H9 (cell line): ENCODE results near the gene FHL3. TPM values are rescaled to one million over a fixed set of nuclear protein-coding genes. Genes with fewer than 3 reads are reported as not detected.

Experiments used
- DNase-seq: peaks from one replicate; pipeline ENCODE4 v3.0.0-alpha.2; 2017
- H2AFZ ChIP-seq: one replicate; pipeline ENCODE4 v1.6.1; 2013; ENCODE audit warnings: mild to moderate bottlenecking, low read length, control low read depth, moderate library complexity
- H2AK5ac ChIP-seq: 2 replicates; pipeline ENCODE4 v1.6.1; 2013; ENCODE audit warnings: low read length, control low read depth, mixed read lengths; ENCODE audit not compliant: insufficient read length
- H2BK120ac ChIP-seq: one replicate; pipeline ENCODE4 v1.6.1; 2013; ENCODE audit warnings: low read depth, mild to moderate bottlenecking, low read length, control low read depth, inconsistent platforms; ENCODE audit not compliant: poor library complexity, severe bottlenecking
- H2BK12ac ChIP-seq: 2 replicates; pipeline ENCODE4 v1.6.1; 2013; ENCODE audit warnings: low read length, control low read depth, mixed read lengths, low read depth; ENCODE audit not compliant: insufficient read length
- H2BK15ac ChIP-seq: 2 replicates; pipeline ENCODE4 v1.6.1; 2013; ENCODE audit warnings: low read depth, low read length, control low read depth
- H2BK20ac ChIP-seq: one replicate; pipeline ENCODE4 v1.6.1; 2013; ENCODE audit warnings: low read depth, mild to moderate bottlenecking, low read length, control low read depth, inconsistent platforms; ENCODE audit not compliant: poor library complexity, severe bottlenecking
- H2BK5ac ChIP-seq: 2 replicates; pipeline ENCODE4 v1.6.1; 2013; ENCODE audit warnings: low read length, control low read depth, mixed read lengths; ENCODE audit not compliant: insufficient read length
- H3K14ac ChIP-seq: 2 replicates; pipeline ENCODE4 v1.6.1; 2013; ENCODE audit warnings: low read length, control low read depth; ENCODE audit not compliant: insufficient read depth
- H3K18ac ChIP-seq: 2 replicates; pipeline ENCODE4 v1.6.1; 2013; ENCODE audit warnings: low read depth, mild to moderate bottlenecking, mixed read lengths, low read length, control low read depth; ENCODE audit not compliant: insufficient read length
- H3K23ac ChIP-seq: 2 replicates; pipeline ENCODE4 v1.6.1; 2013; ENCODE audit warnings: low read length, control low read depth, mixed read lengths, low read depth; ENCODE audit not compliant: insufficient read length
- H3K23me2 ChIP-seq: 2 replicates; pipeline ENCODE4 v1.6.1; 2013; ENCODE audit warnings: low read depth, mild to moderate bottlenecking, mixed read lengths, low read length, control low read depth; ENCODE audit not compliant: insufficient read length, poor library complexity, severe bottlenecking
- H3K27ac ChIP-seq: 2 replicates; pipeline ENCODE4 v1.5.1; 2013; ENCODE audit warnings: low read length, control low read depth, mixed read lengths, low read depth; ENCODE audit not compliant: insufficient read length
- H3K27me3 ChIP-seq: 2 replicates; pipeline ENCODE4 v1.6.1; 2013; ENCODE audit warnings: low read length, control low read depth, inconsistent platforms; ENCODE audit not compliant: insufficient read depth
- H3K4ac ChIP-seq: 2 replicates; pipeline ENCODE4 v1.6.1; 2013; ENCODE audit warnings: low read depth, mild to moderate bottlenecking, control low read depth, inconsistent platforms, low read length, moderate library complexity
- H3K4me1 ChIP-seq: 2 replicates; pipeline ENCODE4 v1.6.1; 2013; ENCODE audit warnings: low read length, control low read depth, inconsistent platforms; ENCODE audit not compliant: insufficient read depth
- H3K4me2 ChIP-seq: 2 replicates; pipeline ENCODE4 v1.6.1; 2013; ENCODE audit warnings: low read length, control low read depth, mixed read lengths; ENCODE audit not compliant: insufficient read length, insufficient read depth
- H3K56ac ChIP-seq: 2 replicates; pipeline ENCODE4 v1.6.1; 2013; ENCODE audit warnings: low read depth, mild to moderate bottlenecking, mixed read lengths, low read length, control low read depth; ENCODE audit not compliant: insufficient read length
- H3K79me1 ChIP-seq: 2 replicates; pipeline ENCODE4 v1.6.1; 2013; ENCODE audit warnings: low read depth, mild to moderate bottlenecking, moderate library complexity, low read length, control low read depth, inconsistent platforms; ENCODE audit not compliant: insufficient read depth, poor library complexity, severe bottlenecking
- H3K79me2 ChIP-seq: 2 replicates; pipeline ENCODE4 v1.6.1; 2013; ENCODE audit warnings: low read length, control low read depth, inconsistent platforms; ENCODE audit not compliant: insufficient read depth
- H3K9ac ChIP-seq: 2 replicates; pipeline ENCODE4 v1.6.1; 2013; ENCODE audit warnings: low read length, control low read depth, mixed read lengths; ENCODE audit not compliant: insufficient read length; ENCODE audit errors: extremely low read depth
- H3K9me3 ChIP-seq: one replicate; pipeline ENCODE4 v1.6.1; 2013; ENCODE audit warnings: low read depth, low read length, inconsistent platforms; ENCODE audit not compliant: control insufficient read depth
- H3T11ph ChIP-seq: one replicate; pipeline ENCODE4 v1.6.1; 2013; ENCODE audit warnings: mild to moderate bottlenecking, low read length, control low read depth, inconsistent platforms
- H4K20me1 ChIP-seq: one replicate; pipeline ENCODE4 v1.6.1; 2013; ENCODE audit not compliant: control insufficient read depth, insufficient read length, insufficient read depth
- H4K5ac ChIP-seq: 2 replicates; pipeline ENCODE4 v1.6.1; 2013; ENCODE audit warnings: low read depth, mild to moderate bottlenecking, mixed read lengths, low read length, control low read depth; ENCODE audit not compliant: insufficient read length
- H4K8ac ChIP-seq: replicated peaks from 2 replicates; pipeline ENCODE4 v1.6.1; 2013; ENCODE audit warnings: low read length, control low read depth, mixed read lengths, low read depth; ENCODE audit not compliant: insufficient read length
- H4K91ac ChIP-seq: 2 replicates; pipeline ENCODE4 v1.6.1; 2013; ENCODE audit warnings: low read depth, mild to moderate bottlenecking, moderate library complexity, mixed read lengths, low read length, control low read depth; ENCODE audit not compliant: insufficient read length
- H3K27ac Mint-ChIP-seq, 3 experiments: 2 replicates in 2 of 3; 3 replicates in 1 of 3; pipeline ENCODE4 v1.8.0; 2020 to 2021; ENCODE audit warnings: mixed read lengths in 3 of 3, mild to moderate bottlenecking in 1 of 3, moderate library complexity in 1 of 3
- H3K27me3 Mint-ChIP-seq: 2 replicates; pipeline ENCODE4 v1.8.0; 2021; ENCODE audit warnings: low read depth, mild to moderate bottlenecking, moderate library complexity, mixed read lengths
- H3K36me3 Mint-ChIP-seq, 3 experiments: 2 replicates in 2 of 3; 3 replicates in 1 of 3; pipeline ENCODE4 v1.8.0; 2020 to 2021; ENCODE audit warnings: low read depth in 3 of 3, mixed read lengths in 3 of 3; ENCODE audit not compliant: insufficient read depth in 1 of 3
- H3K4me1 Mint-ChIP-seq, 2 experiments: 2 replicates each; pipeline ENCODE4 v1.8.0; 2020; ENCODE audit warnings: mixed read lengths in 2 of 2
- H3K4me3 Mint-ChIP-seq, 2 experiments: 2 replicates in 1 of 2; 3 replicates in 1 of 2; pipeline ENCODE4 v1.8.0; 2020 to 2021; ENCODE audit warnings: mild to moderate bottlenecking in 2 of 2, mixed read lengths in 2 of 2, moderate library complexity in 1 of 2
- H3K9me3 Mint-ChIP-seq, 2 experiments: 2 replicates in 1 of 2; 3 replicates in 1 of 2; pipeline ENCODE4 v1.8.0; 2020; ENCODE audit warnings: mild to moderate bottlenecking in 2 of 2, mixed read lengths in 2 of 2, moderate library complexity in 1 of 2
- WGBS: extraction: QIAGEN DNeasy Blood & Tissue Kit; methylation state at CpG from one replicate; pipeline ENCODE4 v1.1.7; 2013; ENCODE audit warnings: missing lambda C conversion rate, low lambda C conversion rate, mixed read lengths; ENCODE audit not compliant: insufficient read length; ENCODE audit errors: extremely low coverage; 5-methylcytosine and 5-hydroxymethylcytosine counted together
- total RNA-seq: library from RNA; stranded (reverse); gene quantifications from 2 replicates; pipeline ENCODE4 v1.2.1, GENCODE V29; 2021
- TF ChIP-seq, protein P1 (sequence below): fragments of 200-600 bp; sonication (generic); conservative IDR thresholded peaks from 3 replicates; pipeline ENCODE4 v1.8.0; 2021; ENCODE audit warnings: antibody characterized with exemption, mild to moderate bottlenecking

Gene FHL3
- total RNA-seq, 1 experiment from 2014 or later = 32.8 TPM

DNA sequence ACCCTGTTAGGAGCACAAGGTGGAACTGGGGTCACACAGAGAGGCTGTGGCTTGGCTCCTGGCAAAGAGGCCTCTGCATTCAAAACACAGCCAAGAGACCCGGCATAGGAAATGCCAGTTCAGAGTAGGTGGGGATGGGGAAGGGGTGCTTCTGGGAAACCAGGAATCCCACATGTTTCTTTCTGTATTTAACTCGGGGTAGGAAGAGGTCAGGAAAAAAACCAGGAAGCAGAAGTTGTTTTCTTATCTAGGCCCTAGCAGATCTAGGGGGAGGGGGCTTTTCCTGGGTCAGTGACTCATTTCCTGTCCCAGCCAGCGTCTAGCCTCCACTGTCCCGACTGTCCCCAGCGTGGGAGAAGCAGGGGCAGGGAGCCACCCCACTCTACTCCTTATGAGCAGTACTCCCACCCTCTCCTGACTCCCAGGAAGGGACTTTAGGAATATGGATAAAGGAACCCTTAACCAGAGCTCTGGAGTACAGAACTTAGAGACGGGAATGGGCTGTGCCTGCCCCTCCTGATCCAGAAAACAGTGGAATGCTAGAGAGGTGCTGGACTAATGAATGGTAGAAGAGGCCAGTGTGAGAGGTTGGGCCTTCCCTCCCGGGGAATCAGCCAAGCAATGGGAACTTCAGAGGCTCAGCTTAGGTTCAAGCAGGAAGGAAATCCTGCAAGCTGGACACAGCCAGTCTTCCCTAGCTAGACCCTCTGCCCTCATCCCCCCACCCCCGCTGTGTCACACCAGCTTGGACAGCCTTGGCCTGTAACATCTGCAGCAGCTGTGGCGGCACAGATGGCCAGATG, 5.7 kb downstream of the FHL3 start:
- Histone ChIP-seq H3K23me2 (peaks cover 19% of the 10 kb centered on the region), H3K79me2 (peaks cover 12% of the 10 kb centered on the region; the same call in 1 of the 2 replicates), H3K9me3 (no peaks in the 10 kb centered on the region), H2BK120ac (no peak overlapping the region), H3K14ac (peak overlapping the region; percentile 84), H3K9ac (no peak overlapping the region), H3K18ac (peak overlapping the region; percentile 72), H2AK5ac (no peak overlapping the region), H4K8ac (no peak overlapping the region), H3K4me2 (peak overlapping the region; percentile 19), H3K56ac (no peak overlapping the region), H2BK20ac (no peak overlapping the region), H3K27ac (peak overlapping the region; percentile 60), H4K20me1 (no peaks in the 10 kb centered on the region), H3K27me3 (no peaks in the 10 kb centered on the region), H4K91ac (peak overlapping the region; percentile 55), H3K23ac (no peak overlapping the region), H3K79me1 (no peaks in the 10 kb centered on the region), H2BK5ac (peak overlapping the region; percentile 2), H3K4me1 (peaks cover 34% of the 10 kb centered on the region), H3K4ac (0 out of 2 replicates have a peak overlapping the region, but pooled peaks have one; percentile 16), H3T11ph (no peak overlapping the region), H2BK12ac (peak overlapping the region; percentile 70), H4K5ac (peak overlapping the region; percentile 75), H2AFZ (no peak overlapping the region), H2BK15ac (0 out of 2 replicates have a peak overlapping the region, but pooled peaks have one; percentile 30)
- WGBS = no CpG with 5 or more reads among the region's 9 CpGs
- Mint-ChIP-seq H3K27me3 (no peaks in the 10 kb centered on the region; the same call in 1 of the 2 replicates), H3K36me3 (peaks cover 17 to 37% (median 29%) of the 10 kb centered on the region in 3 experiments), H3K4me1 (peaks cover 54 to 62% of the 10 kb centered on the region in 2 experiments), H3K4me3 (peak overlapping the region; percentile 28 to 39; a peak in 3 of 5 replicates), H3K9me3 (no peaks in the 10 kb centered on the region), H3K27ac (peak overlapping the region; percentile 94 to 98 (median 98))
- TF ChIP-seq, protein P1, sequence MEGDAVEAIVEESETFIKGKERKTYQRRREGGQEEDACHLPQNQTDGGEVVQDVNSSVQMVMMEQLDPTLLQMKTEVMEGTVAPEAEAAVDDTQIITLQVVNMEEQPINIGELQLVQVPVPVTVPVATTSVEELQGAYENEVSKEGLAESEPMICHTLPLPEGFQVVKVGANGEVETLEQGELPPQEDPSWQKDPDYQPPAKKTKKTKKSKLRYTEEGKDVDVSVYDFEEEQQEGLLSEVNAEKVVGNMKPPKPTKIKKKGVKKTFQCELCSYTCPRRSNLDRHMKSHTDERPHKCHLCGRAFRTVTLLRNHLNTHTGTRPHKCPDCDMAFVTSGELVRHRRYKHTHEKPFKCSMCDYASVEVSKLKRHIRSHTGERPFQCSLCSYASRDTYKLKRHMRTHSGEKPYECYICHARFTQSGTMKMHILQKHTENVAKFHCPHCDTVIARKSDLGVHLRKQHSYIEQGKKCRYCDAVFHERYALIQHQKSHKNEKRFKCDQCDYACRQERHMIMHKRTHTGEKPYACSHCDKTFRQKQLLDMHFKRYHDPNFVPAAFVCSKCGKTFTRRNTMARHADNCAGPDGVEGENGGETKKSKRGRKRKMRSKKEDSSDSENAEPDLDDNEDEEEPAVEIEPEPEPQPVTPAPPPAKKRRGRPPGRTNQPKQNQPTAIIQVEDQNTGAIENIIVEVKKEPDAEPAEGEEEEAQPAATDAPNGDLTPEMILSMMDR = no peak
- peak; percentile 59 for DNase-seq
